Limb (tissue), 2 donors: ENCODE data around the gene MLIP.
A peak's percentile ranks its signal among the peaks of the same experiment; 100 is the strongest.
"Not testable (repeated sequence)": the region's sequence is repeated elsewhere in the genome, so short reads cannot be mapped to it uniquely, and the experiment has no call there.

Source experiments
- DNase-seq, 2 donors: peaks; one replicate each; pipeline ENCODE4 v3.0.0-alpha.2; 2016; ENCODE audit errors: extremely low spot score in 2 of 2

Gene MLIP

GRCh38 chr6:54142889-54143519 lies 31.8 kb downstream of the MLIP start:
- DNase-seq, result no peak

- DNase-seq, result no peak
These were observed 40.6 kb downstream of the MLIP start for GRCh38 chr6:54151861-54152260.

GRCh38 chr6:54156650-54157250 lies 45.5 kb downstream of the MLIP start:
- DNase-seq, result no peak

- no peak for DNase-seq
These were observed 46.2 kb downstream of the MLIP start for GRCh38 chr6:54157405-54157804.

GRCh38 chr6:54173089-54173488 lies 61.8 kb downstream of the MLIP start:
- no peak for DNase-seq

GRCh38 chr6:54179152-54179551 lies 67.9 kb downstream of the MLIP start:
- DNase-seq, result no peak

- DNase-seq, result no peak
These were observed 72.4 kb downstream of the MLIP start for GRCh38 chr6:54183616-54184015.

- no peak for DNase-seq
These were observed 74.6 kb downstream of the MLIP start for GRCh38 chr6:54185885-54186284.

- no peak for DNase-seq
These were observed 77.6 kb downstream of the MLIP start for GRCh38 chr6:54188846-54189245.

GRCh38 chr6:54191461-54191860 lies 80.2 kb downstream of the MLIP start:
- DNase-seq, result peak in 1 of 2 donors; percentile 73

GRCh38 chr6:54192993-54193392 lies 81.8 kb downstream of the MLIP start:
- DNase-seq, result peak in 1 of 2 donors; percentile 24

GRCh38 chr6:54193560-54193959 lies 82.3 kb downstream of the MLIP start:
- DNase-seq, result peak in 1 of 2 donors; percentile 19

- DNase-seq, result no peak
These were observed 82.8 kb downstream of the MLIP start for GRCh38 chr6:54194067-54194466.

- DNase-seq, result no peak
These were observed 84.4 kb downstream of the MLIP start for GRCh38 chr6:54195637-54196036.

GRCh38 chr6:54196905-54197304 lies 85.7 kb downstream of the MLIP start:
- no peak for DNase-seq

GRCh38 chr6:54198134-54198533 lies 86.9 kb downstream of the MLIP start:
- no peak for DNase-seq

GRCh38 chr6:54203474-54204035 lies 92.3 kb downstream of the MLIP start:
- DNase-seq, result not testable (repeated sequence)

GRCh38 chr6:54204921-54205591 lies 93.8 kb downstream of the MLIP start:
- DNase-seq, result peak in 1 of 2 donors; percentile 16

- no peak for DNase-seq
These were observed 95.3 kb downstream of the MLIP start for GRCh38 chr6:54206510-54206909.

- not testable (repeated sequence) for DNase-seq
These were observed 98.7 kb downstream of the MLIP start for GRCh38 chr6:54209983-54210382.

GRCh38 chr6:54214286-54214685 lies 103.0 kb downstream of the MLIP start:
- DNase-seq, result no peak

GRCh38 chr6:54216336-54216735 lies 105.1 kb downstream of the MLIP start:
- DNase-seq, result no peak

- DNase-seq, result no peak
These were observed 105.8 kb downstream of the MLIP start for GRCh38 chr6:54217018-54217417.
